Esophagus squamous epithelium (tissue), 5 donors: ENCODE measurements around the gene MAP3K5. TPM values are rescaled to one million over a fixed set of nuclear protein-coding genes. Genes with fewer than 3 reads are reported as not detected.

ENCODE experiments used
- DNase-seq: peaks from one replicate; lab custom pipeline; 2025; lab: John Stamatoyannopoulos, UW
- H3K27ac ChIP-seq, 4 donors: fragments of 200-600 bp; sonication (generic); one replicate each; pipeline ENCODE4 v1.5.1; 2016 to 2019; ENCODE audit warnings: mild to moderate bottlenecking in 1 of 4
- H3K27me3 ChIP-seq, 4 donors: fragments of 200-600 bp; sonication (generic); 1 replicate in 3 of 4; 2 replicates in 1 of 4; pipeline versions ENCODE4 v1.5.1 to v1.6.0; 2017 to 2021; ENCODE audit warnings: antibody characterized with exemption in 1 of 4
- H3K36me3 ChIP-seq, 3 donors: fragments of 200-600 bp; sonication (generic); one replicate each; pipeline ENCODE4 v1.5.1; 2016 to 2019
- H3K4me1 ChIP-seq, 3 donors: fragments of 200-600 bp; sonication (generic); one replicate each; pipeline ENCODE4 v1.5.1; 2017 to 2019
- H3K4me3 ChIP-seq, 4 donors: fragments of 200-600 bp; sonication (generic); 1 replicate in 3 of 4; 2 replicates in 1 of 4; pipeline ENCODE4 v1.5.1; 2016 to 2019; ENCODE audit warnings: mild to moderate bottlenecking in 2 of 4, moderate library complexity in 1 of 4
- H3K9me3 ChIP-seq, 3 donors: fragments of 200-600 bp; sonication (generic); one replicate each; pipeline ENCODE4 v1.5.1; 2016 to 2019
- POLR2A ChIP-seq, 4 donors: fragments of 450-650 bp; IDR thresholded peaks; one replicate each; pipeline ENCODE4 v1.6.1; 2017; ENCODE audit warnings: antibody characterized with exemption in 4 of 4, mild to moderate bottlenecking in 4 of 4, moderate library complexity in 3 of 4
- WGBS, 2 donors: methylation state at CpG; one replicate each; pipeline ENCODE4 v1.1.5; 2018; 5-methylcytosine and 5-hydroxymethylcytosine counted together
- intact Hi-C: fragments of 100-400 bp; cut with DNase I; formaldehyde crosslinking; loops from one replicate; pipeline ENCODE4 v1.15.0; 2022
- total RNA-seq, 4 donors: library from RNA; depleted of rRNA; stranded (reverse); fragments of >200 nt; gene quantifications; one replicate each; pipeline ENCODE4 v1.1.0, GENCODE V29; 2016
- TF ChIP-seq, protein P1 (sequence below), 6 experiments: fragments of 450-650 bp in 4 of 6; fragments of 200-600 bp in 2 of 6; sonication (generic) in 2 of 6; IDR thresholded peaks; one replicate each; pipeline ENCODE4 v1.5.1; 2016 to 2019; ENCODE audit warnings: antibody characterized with exemption in 6 of 6, mild to moderate bottlenecking in 4 of 6, moderate library complexity in 4 of 6
- donor health status: DM: yes; HTN: yes; CAD: no.

MAP3K5 gene
- total RNA-seq, 4 donors from 2014 or later: 9.2 to 22.9 (median 20.9) TPM

DNA sequence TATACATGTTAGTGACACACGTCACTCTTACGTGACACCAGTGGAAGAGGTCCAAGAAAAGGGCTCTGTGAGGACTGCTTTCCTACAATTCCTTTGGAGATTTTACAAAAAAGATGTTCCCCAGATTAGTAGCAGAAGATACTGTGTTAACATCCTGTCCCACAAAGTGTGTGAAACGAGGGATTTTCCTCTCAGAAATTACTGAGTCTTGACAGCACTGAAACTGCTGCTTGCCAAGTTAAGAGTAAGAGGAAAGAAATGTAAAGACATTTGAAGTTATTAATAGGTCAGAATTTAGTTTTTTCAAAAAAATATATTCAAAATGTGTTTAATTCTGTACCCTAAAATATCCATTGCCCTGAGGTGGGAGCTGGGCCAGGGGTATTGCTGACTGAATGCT is 183.3 kb downstream of the MAP3K5 start:
- TF ChIP-seq POLR2A (IDR thresholded peaks at IDR 0.05): no peak
- TF ChIP-seq, protein P1, sequence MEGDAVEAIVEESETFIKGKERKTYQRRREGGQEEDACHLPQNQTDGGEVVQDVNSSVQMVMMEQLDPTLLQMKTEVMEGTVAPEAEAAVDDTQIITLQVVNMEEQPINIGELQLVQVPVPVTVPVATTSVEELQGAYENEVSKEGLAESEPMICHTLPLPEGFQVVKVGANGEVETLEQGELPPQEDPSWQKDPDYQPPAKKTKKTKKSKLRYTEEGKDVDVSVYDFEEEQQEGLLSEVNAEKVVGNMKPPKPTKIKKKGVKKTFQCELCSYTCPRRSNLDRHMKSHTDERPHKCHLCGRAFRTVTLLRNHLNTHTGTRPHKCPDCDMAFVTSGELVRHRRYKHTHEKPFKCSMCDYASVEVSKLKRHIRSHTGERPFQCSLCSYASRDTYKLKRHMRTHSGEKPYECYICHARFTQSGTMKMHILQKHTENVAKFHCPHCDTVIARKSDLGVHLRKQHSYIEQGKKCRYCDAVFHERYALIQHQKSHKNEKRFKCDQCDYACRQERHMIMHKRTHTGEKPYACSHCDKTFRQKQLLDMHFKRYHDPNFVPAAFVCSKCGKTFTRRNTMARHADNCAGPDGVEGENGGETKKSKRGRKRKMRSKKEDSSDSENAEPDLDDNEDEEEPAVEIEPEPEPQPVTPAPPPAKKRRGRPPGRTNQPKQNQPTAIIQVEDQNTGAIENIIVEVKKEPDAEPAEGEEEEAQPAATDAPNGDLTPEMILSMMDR (IDR thresholded peaks at IDR 0.05): no peak

DNA sequence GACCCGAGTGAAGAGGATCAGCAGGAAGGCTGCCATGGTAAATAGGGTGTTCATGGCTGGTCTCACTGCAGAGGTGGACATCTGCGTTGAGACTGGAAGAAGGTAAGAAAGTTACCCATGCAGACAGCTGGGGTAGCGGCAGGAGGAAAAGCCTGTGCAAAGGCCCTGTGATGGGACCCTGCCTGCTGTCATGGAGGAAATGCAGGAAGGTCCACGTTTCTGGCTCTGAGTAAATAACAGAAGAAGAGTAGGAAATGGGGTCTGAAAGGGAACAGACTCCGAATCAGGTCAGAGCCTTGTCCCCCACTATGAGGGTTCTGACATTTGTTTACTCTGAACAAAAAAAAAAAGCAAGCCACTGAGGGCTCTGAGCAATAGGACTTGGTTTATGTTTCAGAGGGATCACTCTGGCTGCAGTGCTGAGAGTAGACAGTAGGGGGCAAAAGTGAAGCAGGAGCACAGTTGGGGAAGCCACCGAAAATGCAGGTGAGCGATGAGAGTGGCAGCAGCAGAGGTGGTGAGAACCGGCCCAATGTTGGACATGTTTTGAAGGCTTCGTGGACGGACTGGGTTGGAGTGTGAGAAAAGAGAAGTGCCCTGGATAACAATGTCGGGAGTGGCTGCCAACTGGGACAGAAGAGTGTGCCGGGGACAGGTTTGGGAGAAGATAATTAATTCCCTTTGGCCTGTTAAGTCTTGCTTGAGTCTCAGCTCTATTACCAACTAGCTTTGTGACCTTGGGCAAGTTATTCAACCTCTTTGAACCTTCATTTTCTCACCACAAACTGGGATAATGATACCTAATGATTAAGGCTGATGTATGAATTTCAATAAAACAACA is 184.1 kb downstream of the MAP3K5 start:
- DNase-seq: peak; percentile 7
- Histone ChIP-seq H3K27ac (peak overlapping the region; percentile 48 to 80 (median 72)), H3K4me1 (peaks cover 9 to 39% (median 31%) of the 10 kb centered on the region in 3 donors), H3K9me3 (no peaks in the 10 kb centered on the region), H3K36me3 (peaks cover 0 to 30% (median 0%) of the 10 kb centered on the region in 3 donors), H3K4me3 (no peak overlapping the region), H3K27me3 (no peaks in the 10 kb centered on the region)
- WGBS, 2 donors: 38 to 46% methylated on average over 12 of the region's 12 CpGs
- TF ChIP-seq POLR2A (IDR thresholded peaks at IDR 0.05): no peak
- TF ChIP-seq, protein P1 (IDR thresholded peaks at IDR 0.05): peak; percentile 38 to 87 (median 76)
- intact Hi-C loops: no loop called here

More for the DNA sequence above, 183.3 kb downstream of the MAP3K5 start:
- Histone ChIP-seq H3K4me1 (peaks cover 9 to 39% (median 31%) of the 10 kb centered on the region in 3 donors), H3K9me3 (no peaks in the 10 kb centered on the region), H3K27me3 (no peaks in the 10 kb centered on the region), H3K4me3 (no peak overlapping the region), H3K27ac (peak overlapping the region; percentile 48 to 80 (median 72)), H3K36me3 (peaks cover 0 to 31% (median 0%) of the 10 kb centered on the region in 3 donors)
- intact Hi-C loops: no loop called here
- DNase-seq: no peak
- 39 to 42% methylated on average over 3 of the region's 3 CpGs for WGBS, 2 donors

DNA sequence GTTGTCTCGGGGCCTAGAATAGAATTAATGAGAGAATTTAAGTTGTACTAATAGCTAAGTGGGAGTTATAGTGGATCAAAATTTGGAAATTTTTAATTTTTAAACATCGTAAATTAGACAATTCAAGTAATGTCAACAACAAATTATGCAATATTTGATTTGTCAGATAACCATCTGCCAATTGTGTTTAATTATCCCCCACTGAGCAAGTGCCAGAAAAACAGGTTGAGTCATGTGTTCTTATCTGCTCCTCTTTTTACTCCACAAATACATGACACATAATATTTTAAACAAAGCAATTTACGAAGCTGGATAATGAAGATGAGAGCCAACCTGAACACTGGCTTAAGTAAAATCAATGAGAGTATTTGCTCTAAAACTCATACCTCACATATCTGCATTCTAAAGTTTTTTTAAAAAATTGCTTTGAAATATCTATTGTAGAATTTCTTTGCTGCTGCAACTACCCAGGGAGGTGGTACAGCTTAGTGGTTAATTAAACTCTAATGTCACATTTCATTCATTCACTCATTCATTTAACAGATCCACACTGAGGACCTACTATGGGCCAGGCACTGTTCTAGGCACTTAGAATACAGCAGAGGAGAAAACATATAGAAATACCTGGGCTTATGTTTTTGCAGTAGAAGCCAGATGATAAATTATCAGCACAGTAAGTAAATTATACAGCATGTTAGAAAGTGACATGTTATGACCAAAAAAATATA is 184.9 kb downstream of the MAP3K5 start:
- Histone ChIP-seq H3K27me3 (no peaks in the 10 kb centered on the region), H3K4me1 (peaks cover 9 to 39% (median 31%) of the 10 kb centered on the region in 3 donors), H3K9me3 (no peaks in the 10 kb centered on the region), H3K4me3 (no peak overlapping the region), H3K27ac (peak overlapping the region in 1 of 4 donors; percentile 73), H3K36me3 (peaks cover 0 to 26% (median 0%) of the 10 kb centered on the region in 3 donors)
- 56 to 62% methylated on average over 3 of the region's 3 CpGs for WGBS, 2 donors
- no peak for DNase-seq
- TF ChIP-seq, protein P1 (IDR thresholded peaks at IDR 0.05): no peak
- intact Hi-C loops: no loop called here

DNA sequence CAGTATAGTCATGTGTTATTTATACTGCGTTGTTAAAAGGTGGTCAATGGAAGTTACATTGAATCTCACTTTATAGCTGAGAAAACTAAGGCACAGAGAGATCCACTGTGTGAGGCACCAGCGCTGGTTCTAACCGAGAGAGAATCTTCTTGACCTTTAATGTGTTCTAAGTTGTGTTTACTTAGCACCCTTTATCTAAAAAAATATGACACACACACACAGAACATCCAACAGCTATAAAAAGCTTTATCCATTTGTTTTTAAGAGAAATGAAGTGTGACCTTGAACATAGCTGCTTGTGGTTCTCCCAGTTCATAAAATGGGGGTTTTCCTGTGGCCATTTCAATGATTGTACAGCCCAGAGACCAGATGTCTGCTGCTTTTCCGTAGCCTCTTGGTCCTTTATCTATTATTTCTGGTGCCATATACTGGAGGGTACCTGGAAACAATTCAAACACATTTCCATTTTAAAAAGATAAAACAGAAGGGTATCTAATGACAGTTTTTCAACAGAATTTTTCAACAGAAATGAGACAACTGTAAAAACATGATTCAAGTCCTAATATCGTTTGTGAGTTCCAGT is 187.3 kb downstream of the MAP3K5 start:
- no peak for DNase-seq
- intact Hi-C loops: no loop called here
- no peak overlapping the region for H3K27ac ChIP-seq
- peaks cover 0 to 46% (median 0%) of the 10 kb centered on the region in 3 donors for H3K36me3 ChIP-seq
- no peaks in the 10 kb centered on the region for H3K27me3 ChIP-seq
- no peak overlapping the region for H3K4me3 ChIP-seq
- peaks cover 8 to 32% (median 25%) of the 10 kb centered on the region in 3 donors for H3K4me1 ChIP-seq
- 85 to 87% methylated on average over 5 of the region's 5 CpGs for WGBS, 2 donors
- no peaks in the 10 kb centered on the region for H3K9me3 ChIP-seq
- TF ChIP-seq, protein P1 (IDR thresholded peaks at IDR 0.05): no peak
- no peak for TF ChIP-seq POLR2A (IDR thresholded peaks at IDR 0.05)
